LoVo (cell line): Measurements from ENCODE around the gene DYNC1I2.

Experiments
- DNase-seq: peaks from one replicate; pipeline ENCODE4 v3.0.0-alpha.2; 2016; ENCODE audit warnings: low spot score

DYNC1I2 gene

DNA sequence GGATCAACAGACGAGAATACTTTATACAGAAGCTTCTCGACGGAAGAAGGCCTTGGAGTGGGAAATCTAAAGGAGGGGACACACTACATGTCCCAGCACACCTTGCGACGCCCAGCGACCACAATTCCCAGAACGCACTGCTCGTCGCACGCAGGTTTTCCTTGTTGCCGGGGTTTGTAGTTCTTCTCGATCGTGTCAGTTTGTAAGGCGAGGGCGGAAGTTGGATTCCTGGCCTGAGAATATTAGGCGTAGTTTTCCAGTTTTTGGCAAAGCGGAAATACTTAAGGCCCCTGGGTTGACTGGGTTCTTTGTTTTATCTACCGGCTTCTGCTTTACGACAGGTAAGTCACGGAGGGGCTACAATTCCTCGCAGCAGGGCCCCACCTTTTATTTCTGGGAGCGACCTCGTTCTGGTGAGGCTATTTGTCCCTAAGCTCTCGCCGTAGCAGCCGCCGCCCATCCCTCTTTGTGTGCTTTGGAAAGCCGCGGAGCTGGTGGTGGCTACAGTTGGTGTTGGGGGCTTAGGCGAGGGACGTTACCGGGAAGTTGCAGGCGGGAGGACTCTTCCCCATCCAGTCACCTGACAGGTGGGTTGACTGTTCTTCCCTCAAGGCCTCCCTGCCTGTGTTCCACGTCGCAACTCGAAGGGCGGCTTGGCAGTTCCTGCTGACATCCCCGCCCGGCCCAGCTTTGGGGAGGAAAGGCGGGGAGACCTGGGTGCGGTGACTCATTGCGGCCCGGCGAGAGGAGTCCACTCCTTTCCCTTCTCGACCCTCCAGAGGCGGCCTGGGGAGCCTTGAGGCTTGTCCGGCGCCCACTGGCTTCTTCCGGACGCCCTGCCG lies at the start of gene DYNC1I2:
Gene DYNC1I2, plus strand, starts transcription at position 183 of the 842 bp plus-strand sequence. CDS start 2,687 bp downstream, outside the sequence.
- DNase-seq: peak; percentile 91

DNA sequence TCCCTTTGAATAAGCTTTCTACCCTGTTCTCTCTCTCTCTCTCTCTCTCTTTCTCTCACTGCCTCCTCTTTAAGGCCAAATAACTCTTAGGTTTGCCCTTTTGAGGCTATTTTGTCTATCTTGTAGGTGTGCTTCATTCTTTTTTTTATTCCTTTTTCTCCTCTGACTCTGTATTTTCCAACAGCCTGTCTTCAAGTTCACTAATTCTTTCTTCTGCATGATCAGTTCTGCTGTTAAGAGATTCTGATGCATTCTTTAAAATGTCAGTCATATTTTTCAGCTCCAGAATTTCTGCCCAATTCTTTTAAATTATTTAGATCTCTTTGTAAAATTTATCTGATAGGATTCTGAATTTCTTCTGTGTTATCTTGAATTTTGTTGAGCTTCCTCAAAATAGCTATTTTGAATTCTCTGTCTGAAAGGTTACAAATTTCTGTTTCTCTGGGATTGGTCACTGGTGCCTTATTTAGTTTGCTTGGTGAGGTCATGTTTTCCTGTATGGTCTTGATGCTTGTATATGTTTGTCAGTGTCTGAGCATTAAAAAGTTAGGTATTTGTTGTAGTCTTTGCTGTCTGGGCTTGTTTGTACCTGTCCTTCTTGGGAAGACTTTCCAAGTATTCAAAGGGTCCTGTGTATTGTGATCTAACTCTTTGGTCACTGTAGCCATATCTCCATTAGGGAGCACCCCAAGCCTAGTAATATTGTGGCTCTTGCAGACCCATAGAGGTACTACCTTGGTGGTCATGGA lies 35.4 kb upstream of the DYNC1I2 start:
- no peak for DNase-seq

DNA sequence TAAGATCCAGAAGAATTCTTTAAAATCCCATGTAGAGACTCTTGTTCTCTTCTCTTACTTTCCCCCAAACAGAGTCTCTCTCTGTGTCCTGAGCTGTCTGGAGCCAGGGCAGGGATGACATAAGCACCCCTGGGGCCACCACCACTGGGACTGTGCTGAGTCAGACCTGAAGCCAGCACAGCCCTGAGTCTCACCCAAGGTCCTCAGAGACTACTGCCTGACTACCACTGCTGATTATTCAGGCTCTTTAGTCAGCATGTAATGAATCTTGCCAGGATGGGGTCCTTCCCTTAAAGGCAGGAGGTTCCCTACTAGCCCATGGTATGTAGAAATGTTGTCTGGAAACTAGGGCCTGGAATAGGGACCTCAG lies 34.9 kb upstream of the DYNC1I2 start:
- DNase-seq: no peak

DNA sequence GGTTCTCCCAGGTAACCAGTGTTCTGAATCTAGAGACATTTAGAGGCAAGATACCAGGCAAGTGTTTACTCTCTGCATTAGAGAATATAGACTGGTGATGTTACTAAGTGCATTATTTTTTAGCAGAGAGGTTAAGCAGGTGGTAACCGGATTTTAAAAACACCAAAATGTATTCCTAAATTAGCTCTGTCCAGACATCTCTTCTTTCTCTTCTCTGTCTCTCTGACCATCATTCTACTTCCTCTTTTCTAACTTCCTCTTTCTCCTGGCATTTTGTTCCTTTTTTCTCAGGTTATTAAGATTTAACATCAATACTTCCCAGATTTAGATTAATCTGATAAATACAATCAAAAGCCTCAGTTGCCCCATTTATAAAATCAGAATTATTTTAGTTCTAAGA lies 31.7 kb upstream of the DYNC1I2 start:
- no peak for DNase-seq

DNA sequence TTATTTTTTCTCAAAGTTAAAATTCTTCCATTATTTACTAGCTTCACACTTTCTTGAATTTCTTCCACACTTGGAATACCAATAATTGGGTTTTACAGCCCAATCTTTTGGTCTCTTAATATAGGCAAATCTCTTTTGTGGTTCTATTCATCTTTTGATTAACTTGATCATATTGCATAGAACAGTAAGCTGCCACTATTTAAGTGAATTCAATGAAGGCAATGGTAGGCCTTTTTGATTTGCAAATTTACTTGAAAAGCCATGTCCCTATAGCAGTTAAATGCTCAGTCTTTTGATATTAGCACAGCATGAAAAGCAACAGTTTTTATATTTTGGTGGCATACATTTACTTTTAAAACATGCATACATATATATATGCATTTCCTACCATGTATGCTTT lies 20.2 kb upstream of the DYNC1I2 start:
- no peak for DNase-seq

DNA sequence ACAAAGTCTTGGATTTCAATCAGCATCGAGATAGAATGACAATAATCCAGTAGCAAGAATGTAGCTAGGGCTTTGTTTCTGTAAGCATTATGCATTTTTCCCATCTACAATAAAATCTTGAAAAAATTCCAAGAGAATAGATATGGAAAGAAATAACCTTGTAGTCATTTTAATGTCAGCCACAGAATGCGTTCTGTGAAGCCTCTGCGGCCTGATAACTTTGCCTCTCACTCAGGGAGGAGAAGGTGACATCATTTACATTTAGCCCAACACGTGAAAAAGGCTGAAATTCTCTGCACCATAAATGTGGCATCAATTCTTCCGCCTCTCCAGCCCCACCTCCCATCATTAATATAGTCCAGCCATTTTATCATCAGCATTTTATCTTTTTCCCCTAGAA lies 19.1 kb upstream of the DYNC1I2 start:
- DNase-seq: no peak

DNA sequence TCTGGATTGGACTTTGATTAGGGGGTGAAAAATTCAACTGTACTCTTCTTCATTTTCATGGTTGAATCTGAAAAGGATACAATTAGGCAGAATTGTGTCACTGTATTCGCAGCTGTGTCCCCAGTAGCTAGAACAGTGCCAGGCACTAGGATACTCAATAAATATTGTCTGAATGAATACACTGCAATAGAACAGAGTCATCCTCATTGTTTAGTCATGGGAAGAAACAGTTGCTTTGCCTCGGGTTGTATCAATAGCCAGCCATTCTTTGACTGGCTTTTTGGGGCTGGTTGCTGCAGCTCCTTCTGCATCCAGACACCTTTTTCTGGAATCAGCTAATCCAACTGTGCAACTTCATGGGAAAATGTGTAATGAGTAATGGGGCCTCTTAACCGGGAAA lies 18.1 kb upstream of the DYNC1I2 start:
- DNase-seq: no peak

DNA sequence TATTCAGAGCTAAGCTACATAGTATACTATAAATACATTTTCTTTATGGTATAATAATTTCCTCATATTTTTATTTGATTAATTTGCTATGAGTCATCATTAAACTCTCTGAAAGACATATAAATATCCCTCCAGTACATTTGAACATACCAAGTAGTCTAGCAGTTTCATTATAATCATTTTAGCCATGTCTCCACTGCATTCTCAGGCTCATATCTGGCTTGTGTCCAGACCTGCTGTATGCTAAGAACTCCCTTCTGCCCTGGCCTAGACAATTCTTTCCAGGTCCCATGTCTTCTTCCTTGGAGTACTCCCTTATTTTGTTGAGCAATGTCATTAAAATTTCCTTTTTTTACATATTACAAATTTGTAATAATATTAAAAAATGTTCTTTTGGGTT lies 16.6 kb upstream of the DYNC1I2 start:
- no peak for DNase-seq

DNA sequence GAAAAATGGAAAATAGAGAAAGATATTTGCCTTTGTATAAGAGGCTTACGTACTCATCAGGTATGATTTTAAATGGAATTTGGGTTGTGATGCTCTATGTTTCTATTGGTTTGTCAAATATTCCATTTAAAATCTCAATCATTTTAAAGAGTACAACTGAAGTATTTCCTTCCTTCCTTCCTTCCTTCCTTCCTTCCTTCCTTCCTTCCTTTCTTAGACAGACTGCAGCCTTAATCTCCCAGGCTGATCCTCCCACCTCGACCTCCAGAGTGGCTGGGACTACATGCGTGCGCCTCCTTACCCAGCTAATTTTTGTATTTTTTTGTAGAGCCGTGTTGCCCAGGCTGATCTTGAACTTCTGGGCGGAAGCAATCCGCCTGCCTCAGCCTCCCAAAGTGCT lies 15.4 kb upstream of the DYNC1I2 start:
- no peak for DNase-seq

DNA sequence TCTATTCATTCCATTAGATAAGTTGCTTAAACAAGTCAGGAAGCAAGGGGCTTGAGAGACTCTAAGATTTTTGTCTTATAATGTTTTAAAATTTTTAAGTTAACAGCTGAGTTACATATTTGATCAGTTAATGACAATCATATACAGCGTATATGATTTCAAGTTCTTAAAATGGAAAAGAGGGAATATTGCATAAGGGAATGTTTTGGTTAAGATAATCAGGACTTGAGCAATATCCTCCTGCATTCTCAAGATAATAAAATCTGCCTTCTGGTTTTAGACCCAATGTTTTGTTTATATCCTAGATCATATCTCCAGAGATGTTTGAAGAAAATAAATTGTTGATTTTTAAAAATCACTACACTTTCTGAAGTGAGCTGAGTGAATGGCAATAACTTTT lies 13.4 kb upstream of the DYNC1I2 start:
- DNase-seq: no peak

DNA sequence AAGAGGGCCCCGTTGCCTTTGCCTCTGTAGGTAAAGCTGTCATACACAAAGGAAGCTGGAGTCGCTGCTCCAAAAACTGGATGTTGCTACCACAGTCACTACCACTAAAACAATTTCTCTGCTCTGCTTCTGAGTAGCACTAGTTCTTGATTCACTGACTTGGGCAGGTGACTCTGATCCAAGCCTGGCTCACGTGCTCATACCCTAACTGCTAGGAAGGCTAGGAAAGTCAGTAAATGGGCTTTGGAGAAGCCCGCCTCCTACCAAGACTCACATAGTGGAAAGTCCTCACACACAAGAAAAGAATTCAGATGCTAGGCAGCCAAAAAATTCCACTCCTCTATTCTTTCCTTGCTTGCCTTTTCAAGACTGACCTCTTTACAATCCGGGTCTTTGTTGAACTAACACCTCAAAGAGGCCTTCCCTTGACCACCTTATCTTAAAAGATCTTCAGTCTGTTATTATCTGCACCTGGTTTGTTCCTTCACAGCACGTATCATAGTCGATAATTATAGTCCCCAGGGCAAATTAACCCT lies 11.4 kb upstream of the DYNC1I2 start:
- DNase-seq: no peak

DNA sequence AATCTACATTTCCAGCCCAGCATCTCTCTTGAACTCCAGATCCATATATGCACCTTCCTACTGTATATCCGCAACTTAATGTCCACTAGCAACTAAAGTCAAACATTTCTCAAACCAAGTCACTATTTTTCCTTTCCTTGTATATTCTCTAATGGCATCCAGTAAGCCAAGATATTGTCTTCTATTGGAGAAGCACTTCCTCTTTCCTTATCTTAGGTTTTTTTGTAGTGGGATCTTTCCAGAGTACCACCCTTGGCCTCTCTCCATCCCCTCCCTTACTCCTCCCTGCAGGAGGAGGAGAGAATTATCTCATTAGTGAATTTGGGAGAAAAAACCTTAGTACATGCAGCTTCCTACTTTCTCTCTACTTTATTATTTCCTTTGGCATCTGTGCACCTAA lies 8.7 kb upstream of the DYNC1I2 start:
- no peak for DNase-seq

DNA sequence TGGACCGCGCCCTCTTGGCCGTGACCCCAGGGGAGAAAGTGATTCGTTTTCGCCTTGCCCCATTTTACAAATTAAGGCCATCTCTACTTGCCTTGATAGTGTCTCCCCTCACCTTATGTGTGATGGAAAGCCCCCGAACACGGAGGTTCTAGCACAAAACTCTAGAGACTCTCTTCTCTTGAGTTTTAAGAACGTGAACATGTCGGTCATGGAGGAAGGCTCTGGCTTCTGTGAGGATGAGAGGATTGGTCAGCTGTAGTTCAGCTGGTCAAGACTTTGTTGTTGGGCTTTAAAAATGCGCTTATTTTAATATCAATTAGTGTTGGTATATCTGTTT lies 828 bp downstream of the DYNC1I2 start:
- no peak for DNase-seq

DNA sequence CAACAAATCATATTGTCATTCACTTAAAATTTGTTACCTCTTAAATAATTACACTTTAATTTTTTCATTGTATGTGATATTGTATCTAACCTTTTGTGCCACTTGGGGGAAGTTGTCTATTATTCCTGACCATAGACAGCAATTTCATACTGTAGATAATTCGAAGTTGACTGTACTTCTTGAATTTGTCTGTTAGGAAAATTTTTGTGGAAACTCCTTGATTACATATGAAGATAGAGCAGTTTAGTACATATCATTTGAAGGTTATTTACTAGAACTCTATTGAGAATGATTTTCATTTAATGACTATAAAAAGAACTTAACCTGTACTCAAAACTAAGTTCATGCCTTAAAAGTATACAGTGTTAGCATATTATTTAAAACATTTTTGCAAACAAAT lies 5.1 kb downstream of the DYNC1I2 start:
- no peak for DNase-seq

DNA sequence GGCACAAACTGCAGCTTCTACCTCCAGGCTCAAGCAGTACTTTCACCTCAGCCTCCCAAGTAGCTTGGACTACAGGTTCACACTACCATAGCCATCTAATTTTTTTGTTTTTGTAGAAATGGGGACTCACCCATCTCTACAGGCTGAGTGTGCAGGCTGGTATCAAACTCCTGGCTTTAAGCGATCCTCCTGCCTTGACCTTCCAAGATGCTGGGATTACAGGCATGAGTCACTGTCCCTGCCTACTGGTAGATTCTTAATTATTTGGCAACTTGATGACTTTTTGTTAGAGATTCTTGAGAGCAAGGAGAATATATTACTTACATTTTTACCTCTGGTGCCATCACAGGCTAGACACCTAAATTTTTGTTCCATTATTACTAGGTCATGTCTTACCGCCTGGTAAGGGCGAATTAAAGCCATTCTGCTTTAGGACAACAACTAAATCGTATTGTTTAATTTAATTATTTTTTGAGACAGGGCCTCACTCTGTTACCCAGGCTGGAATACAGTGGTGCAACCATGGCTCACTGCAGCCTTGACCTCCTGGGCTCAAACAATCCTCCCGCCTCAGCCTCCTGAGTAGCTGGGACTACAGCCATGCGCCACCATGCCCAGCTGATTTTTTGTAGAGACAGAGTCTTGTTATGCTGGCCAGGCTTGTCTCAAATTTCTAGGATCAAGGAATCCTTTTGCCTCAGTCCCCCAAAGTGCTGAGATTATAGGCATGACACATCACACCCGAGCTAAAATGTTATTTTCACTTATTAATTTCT lies 15.7 kb downstream of the DYNC1I2 start:
- no peak for DNase-seq

DNA sequence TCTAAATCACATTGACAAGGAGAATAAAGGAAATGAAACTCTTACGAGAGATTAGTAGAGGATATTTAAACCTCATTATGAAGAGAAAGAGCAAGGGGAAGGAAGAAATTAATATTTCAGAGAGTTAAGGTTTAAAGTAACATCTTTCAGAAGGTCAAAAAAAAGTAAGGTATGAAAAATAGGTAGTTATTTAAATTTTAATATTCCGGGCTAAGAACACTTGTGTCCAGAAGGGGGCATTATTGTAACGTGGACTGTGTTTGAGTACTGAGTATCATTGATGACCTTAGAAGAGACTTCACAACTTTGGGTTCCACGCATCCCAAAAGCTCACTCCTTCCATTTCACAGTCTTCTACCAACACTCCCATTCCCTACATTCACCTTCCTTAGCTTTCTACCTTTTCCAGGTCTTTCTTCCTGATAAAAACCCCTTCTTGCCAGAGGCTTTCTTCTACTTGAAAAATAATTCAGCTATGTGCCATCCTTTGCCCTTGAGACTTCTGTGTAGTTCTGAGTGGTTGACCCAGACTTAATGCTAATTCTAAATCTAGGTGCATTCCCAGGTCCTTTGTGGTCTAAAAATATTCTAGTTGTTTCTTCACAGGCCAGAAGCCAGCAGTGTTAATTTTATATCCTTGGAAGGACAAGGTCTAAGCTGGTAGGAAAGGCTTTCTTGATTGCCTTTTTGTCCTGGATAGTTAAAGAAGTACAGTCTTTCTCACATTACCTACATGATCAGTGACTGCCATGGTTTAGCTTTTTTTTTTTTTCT lies 16.5 kb downstream of the DYNC1I2 start:
- peak; percentile 39 for DNase-seq

DNA sequence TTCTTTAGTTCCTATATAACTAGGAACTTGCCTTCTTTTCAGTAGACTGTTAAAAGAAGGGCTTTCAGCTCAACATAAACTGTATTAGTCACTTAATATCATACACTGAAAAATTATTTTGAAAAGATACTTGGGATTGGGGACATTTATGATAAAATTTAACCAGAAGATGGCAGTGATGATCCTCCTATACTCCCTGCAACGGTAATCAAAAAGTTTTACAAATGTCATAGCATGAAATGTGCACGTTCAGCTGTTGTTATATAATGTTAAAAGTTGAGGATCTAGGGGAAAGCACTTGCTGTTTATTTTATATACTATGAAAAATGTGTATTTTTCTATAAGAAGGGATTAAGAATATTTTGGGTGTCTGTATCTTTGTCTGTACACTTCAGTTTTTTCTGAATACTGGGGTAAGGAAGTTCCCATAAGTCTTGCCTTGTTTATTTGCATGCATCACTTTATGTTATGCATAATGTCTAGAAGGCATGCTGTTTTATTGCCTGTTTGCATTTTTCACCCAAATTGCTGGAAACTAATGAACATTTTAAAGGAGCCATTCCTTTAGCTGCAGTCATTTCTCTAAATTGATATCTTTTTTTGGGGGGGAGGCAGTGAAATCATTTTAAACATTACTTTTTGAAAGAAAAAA lies 19.0 kb downstream of the DYNC1I2 start:
- no peak for DNase-seq

DNA sequence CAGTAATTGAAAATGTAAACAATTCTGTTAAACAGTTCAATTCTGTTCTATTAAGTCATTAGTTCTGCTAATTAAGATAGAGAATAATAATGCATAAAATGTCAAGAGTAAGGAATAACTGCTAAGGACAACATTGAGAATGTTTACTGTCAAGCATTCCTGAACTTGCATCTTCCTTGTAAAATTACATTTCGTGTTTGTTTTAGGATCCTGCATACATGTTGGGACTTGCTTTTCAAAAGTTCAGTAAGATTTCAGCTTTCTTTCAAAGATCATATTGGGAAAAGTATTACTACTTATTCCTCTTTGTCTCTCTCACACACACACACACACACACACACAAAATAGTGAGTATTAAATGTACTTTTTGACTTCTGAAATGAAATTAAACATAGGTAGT lies 20.5 kb downstream of the DYNC1I2 start:
- no peak for DNase-seq

DNA sequence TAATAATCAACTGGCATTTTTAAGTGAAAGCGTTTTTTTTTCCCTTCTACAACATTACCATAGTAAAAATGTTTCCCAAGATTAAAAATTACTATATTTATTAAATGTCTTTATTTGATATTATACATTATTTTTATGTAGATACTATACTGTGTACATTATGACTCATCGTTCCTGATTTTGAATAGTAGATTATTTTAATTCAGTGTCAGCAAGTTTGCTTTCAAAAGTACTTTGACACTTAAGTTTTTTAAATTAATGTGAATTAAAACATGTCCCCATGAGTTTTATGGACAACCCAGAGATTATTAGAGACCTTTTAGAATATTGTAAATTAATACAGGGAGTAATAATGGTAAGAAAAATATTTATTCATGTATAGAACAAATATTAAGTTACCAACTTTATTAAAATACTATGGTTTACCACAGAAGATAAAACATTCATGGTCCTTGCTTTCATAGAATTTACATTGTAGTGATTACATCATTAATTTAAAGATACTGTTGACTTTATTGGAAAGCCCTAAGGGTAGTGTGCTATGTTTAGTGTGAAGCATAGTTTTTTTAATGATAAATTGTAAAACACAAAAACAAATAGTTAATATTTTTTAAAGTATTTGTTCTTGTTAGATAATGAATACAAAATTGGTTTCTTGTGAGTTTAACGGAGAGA lies 21.9 kb downstream of the DYNC1I2 start:
- DNase-seq: no peak

DNA sequence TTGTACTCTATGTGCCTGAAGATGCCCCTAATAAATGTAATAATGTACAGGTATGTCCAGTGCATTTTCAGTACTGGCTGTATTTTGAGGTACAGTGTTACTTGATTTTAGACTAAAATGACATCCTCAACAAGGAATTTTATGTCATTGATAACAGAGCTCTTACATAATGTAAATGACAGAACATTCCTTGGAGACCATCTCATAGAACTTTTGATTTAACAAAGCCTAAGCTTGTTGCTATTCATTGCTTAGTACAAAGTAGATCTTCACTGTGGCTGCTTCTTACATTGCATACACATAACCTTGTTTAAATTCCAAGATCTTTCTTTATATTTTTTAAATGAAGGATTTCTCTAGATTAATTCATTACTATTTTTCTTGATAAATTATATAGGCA lies 24.1 kb downstream of the DYNC1I2 start:
- no peak for DNase-seq

DNA sequence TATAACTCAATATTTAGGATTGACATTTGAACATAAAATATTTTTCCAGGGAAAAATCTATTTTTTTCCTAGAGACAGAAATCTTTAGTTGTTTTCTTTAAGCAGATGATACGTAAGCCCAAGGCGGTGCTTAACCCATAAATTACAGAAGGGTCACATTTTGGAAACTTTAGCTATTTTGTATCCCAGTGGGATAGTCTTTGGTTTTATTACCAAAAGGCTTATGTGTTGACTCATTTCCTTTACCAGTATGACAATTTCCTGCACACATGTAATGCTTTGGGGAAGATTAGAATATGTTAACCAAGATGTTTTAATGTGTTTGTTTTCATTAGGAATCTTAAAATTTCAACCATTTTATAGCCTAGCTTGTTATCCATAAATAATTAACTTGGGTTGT lies 24.8 kb downstream of the DYNC1I2 start:
- DNase-seq: peak; percentile 36
